ENCODE measurements around the gene CAPN7. TPM values are rescaled to one million over a fixed set of nuclear protein-coding genes. Genes with fewer than 3 reads are reported as not detected.

CAPN7 gene
- total and polyA plus RNA-seq, 9 donors, result 20.7 to 70.4 (median 54.1) TPM

- Histone ChIP-seq H3K9me3 (no peaks in the 10 kb centered on the region), H3K27me3 (no peaks in the 10 kb centered on the region), H3K27ac (no peak overlapping the region), H3K36me3 (no peaks in the 10 kb centered on the region), H3K4me1 (ENCODE audit: insufficient read depth) (peaks cover 21% of the 10 kb centered on the region), H3K4me3 (no peak overlapping the region)
- DNase-seq, result no peak
- WGBS, 3 donors, result 39 to 58% (median 50%) methylated on average over 1 of the region's 1 CpG
- intact Hi-C loops (cut with DNase I), result no loop called here
- no peak for TF ChIP-seq EP300 (IDR thresholded peaks at IDR 0.05)
- no peak for TF ChIP-seq POLR2A (IDR thresholded peaks at IDR 0.05)
- no peak for TF ChIP-seq CTCF (IDR thresholded peaks at IDR 0.05)
Measured at GRCh38 chr3:15283702-15284101, 77.7 kb downstream of the CAPN7 start.

GRCh38 chr3:15284121-15284889 lies 78.3 kb downstream of the CAPN7 start:
- TF ChIP-seq POLR2A (IDR thresholded peaks at IDR 0.05) (no peak), EP300 (IDR thresholded peaks at IDR 0.05) (no peak)
- H3K27me3 ChIP-seq, result no peaks in the 10 kb centered on the region
- intact Hi-C loops (cut with DNase I), result no loop called here
- H3K4me3 ChIP-seq, result no peak overlapping the region
- no peaks in the 10 kb centered on the region for H3K36me3 ChIP-seq
- H3K9me3 ChIP-seq, result no peaks in the 10 kb centered on the region
- H3K4me1 ChIP-seq (ENCODE audit: insufficient read depth), result peaks cover 21% of the 10 kb centered on the region
- H3K27ac ChIP-seq, result no peak overlapping the region
- 60 to 65% (median 62%) methylated on average over 5 of the region's 5 CpGs for WGBS, 3 donors
- no peak for DNase-seq

GRCh38 chr3:15286022-15286421 lies 80.0 kb downstream of the CAPN7 start:
- H3K27me3 ChIP-seq, result no peaks in the 10 kb centered on the region
- no peak overlapping the region for H3K27ac ChIP-seq
- no peak overlapping the region for H3K4me3 ChIP-seq
- H3K4me1 ChIP-seq (ENCODE audit: insufficient read depth), result peaks cover 13% of the 10 kb centered on the region
- TF ChIP-seq POLR2A (IDR thresholded peaks at IDR 0.05) (no peak), EP300 (IDR thresholded peaks at IDR 0.05) (no peak), CTCF (IDR thresholded peaks at IDR 0.05) (no peak)
- no peaks in the 10 kb centered on the region for H3K36me3 ChIP-seq
- H3K9me3 ChIP-seq, result no peaks in the 10 kb centered on the region
- intact Hi-C loops (cut with DNase I), result loop anchor here in 1 of 4 donors (5.0 kb wide), 1 partner anchor 36 kb away; no protein-coding TSS in a partner anchor
- DNase-seq, result no peak
- 87 to 89% (median 87%) methylated on average over 8 of the region's 8 CpGs for whole genome bisulfite sequencing, 3 donors

- Histone ChIP-seq H3K4me3 (no peak overlapping the region), H3K36me3 (no peaks in the 10 kb centered on the region), H3K9me3 (no peaks in the 10 kb centered on the region), H3K27ac (peak overlapping the region in 1 of 2 donors; percentile 55), H3K27me3 (no peaks in the 10 kb centered on the region), H3K4me1 (ENCODE audit: insufficient read depth) (peaks cover 21% of the 10 kb centered on the region)
- WGBS, 3 donors, result 30 to 38% (median 35%) methylated on average over 13 of the region's 13 CpGs
- peak; percentile 53 to 80 (median 70) for DNase-seq
- no peak for TF ChIP-seq CTCF (IDR thresholded peaks at IDR 0.05)
- TF ChIP-seq POLR2A (IDR thresholded peaks at IDR 0.05), result no peak
- peak; percentile 91 for TF ChIP-seq EP300 (IDR thresholded peaks at IDR 0.05)
- intact Hi-C loops (cut with DNase I), result loop anchor here in 1 of 4 donors (5.0 kb wide), 1 partner anchor 35 kb away; no protein-coding TSS in a partner anchor
Measured at GRCh38 chr3:15287565-15288330, 81.7 kb downstream of the CAPN7 start.

All from ovary (tissue), 9 donors.